WI38 (cell line): ENCODE results near the gene PAFAH2.

Source experiments
- H3K4me3 ChIP-seq: 2 replicates; pipeline ENCODE4 v1.5.1; 2011; ENCODE audit warnings: low read depth, mild to moderate bottlenecking, control low read depth, low read length
- TF ChIP-seq, protein P1 (sequence below): IDR thresholded peaks from 2 replicates; pipeline ENCODE4 v1.5.1; 2012; ENCODE audit warnings: low read depth, mild to moderate bottlenecking, control low read depth, low read length

The PAFAH2 gene

DNA sequence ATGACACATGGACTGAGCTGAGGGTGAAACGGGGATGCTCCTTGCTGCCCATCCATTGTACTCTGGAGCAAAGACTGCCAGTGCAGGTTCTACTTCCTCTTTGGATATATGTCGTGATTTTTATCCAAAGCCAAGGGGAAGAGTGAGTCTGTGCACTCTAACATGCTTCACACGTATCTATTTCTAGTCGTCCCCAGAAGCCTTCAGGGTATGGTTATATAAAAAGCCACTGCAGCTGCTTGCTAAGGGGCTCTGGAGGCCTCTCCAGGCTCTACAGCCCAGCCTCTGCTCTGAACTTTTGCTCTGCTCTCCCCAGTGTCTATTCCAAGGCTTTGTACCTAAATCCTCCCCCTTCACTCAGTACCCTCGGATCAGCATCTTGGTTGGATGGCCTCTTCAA, 20.1 kb downstream of the PAFAH2 start:
- TF ChIP-seq, protein P1, sequence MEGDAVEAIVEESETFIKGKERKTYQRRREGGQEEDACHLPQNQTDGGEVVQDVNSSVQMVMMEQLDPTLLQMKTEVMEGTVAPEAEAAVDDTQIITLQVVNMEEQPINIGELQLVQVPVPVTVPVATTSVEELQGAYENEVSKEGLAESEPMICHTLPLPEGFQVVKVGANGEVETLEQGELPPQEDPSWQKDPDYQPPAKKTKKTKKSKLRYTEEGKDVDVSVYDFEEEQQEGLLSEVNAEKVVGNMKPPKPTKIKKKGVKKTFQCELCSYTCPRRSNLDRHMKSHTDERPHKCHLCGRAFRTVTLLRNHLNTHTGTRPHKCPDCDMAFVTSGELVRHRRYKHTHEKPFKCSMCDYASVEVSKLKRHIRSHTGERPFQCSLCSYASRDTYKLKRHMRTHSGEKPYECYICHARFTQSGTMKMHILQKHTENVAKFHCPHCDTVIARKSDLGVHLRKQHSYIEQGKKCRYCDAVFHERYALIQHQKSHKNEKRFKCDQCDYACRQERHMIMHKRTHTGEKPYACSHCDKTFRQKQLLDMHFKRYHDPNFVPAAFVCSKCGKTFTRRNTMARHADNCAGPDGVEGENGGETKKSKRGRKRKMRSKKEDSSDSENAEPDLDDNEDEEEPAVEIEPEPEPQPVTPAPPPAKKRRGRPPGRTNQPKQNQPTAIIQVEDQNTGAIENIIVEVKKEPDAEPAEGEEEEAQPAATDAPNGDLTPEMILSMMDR, result no peak

DNA sequence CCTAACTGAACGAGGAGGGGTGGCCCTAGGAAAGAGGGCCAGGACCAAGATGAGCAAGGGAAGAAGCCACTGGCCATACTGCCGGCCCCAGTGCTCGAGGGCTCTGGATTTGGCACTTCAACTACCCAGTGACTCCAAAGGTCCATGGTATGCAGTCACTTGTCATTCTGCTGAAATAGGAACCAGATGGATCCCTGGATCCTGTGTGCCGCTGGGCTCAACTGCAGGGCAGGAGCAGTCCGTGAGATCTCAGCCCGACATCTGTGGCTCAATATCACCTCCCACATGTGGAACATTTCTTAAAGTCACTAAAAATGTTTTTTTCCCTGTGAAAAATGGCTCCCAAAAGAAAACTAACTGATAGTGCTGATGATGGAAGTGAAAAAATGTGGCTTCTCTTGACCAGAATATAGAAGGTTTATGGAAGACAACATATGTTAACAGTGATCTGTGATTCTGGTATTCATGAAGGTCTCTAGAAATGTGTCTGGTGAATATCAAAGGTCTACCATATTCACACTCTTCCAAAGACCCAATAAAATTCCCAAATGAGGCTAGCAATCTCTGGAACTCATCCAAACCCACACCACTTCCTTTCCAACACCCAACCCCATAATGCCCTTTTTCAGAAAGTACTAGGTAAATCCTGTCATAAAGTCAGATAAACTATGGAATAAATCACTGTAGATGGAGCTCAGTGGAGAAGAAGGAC, 24.1 kb downstream of the PAFAH2 start:
- TF ChIP-seq, protein P1, result no peak
- H3K4me3 ChIP-seq, result no peak overlapping the region

More for the DNA sequence above, 20.1 kb downstream of the PAFAH2 start:
- H3K4me3 ChIP-seq, result no peak overlapping the region

DNA sequence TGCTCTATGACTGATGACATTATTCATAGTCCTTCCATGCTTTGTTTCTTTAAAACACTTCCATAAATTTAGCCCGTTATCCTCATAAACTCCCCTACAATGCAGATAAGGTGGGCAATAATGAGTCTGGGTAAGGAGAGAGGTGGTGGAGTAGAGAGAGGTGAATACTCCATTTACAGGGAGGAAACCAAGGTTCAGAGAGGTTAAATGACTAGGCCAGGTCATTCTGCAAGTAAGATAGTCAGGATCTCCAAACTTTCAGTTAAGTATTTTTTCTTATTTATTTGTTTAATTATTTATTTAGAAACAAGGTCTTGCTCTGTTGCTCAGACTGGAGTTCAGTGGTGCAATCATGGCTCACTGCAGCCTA, 26.1 kb downstream of the PAFAH2 start:
- TF ChIP-seq, protein P1, result no peak
- H3K4me3 ChIP-seq, result no peak overlapping the region

DNA sequence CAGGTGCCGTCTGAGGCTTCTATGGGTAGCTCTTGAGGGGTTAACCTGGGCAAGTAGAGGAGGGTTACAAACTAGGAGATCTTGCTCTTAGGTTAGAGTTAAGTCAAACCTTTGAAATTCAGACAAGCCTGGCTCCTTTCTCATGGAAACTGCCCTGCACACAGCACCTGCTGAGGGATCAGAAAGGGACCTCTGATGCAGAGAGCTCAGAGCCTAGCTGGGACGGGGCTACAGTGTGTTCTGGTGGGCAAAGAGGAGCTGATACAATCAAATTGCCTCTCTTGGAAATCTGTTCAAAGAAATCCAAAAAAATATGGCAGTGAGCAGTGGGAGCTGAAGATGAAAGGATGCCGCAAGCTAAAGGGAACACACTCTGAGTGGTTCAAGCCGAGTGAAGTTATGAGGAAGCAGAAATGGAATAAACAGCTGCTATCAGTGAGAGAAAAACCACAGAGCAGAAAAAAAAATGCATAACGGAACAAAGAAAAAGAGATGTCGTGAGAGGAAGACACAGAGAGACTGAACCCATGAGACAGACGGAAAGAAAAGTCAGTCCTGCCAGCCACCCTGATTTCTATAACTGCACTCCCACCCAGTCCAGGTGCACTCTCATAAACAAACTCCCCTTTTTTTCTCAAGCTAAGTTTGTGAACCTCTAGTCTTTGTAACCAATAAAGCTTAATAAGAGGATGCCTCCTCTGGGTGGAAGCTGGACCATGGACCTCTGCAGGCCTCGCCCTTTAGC, 26.6 kb downstream of the PAFAH2 start:
- H3K4me3 ChIP-seq, result no peak overlapping the region
- TF ChIP-seq, protein P1, result no peak

DNA sequence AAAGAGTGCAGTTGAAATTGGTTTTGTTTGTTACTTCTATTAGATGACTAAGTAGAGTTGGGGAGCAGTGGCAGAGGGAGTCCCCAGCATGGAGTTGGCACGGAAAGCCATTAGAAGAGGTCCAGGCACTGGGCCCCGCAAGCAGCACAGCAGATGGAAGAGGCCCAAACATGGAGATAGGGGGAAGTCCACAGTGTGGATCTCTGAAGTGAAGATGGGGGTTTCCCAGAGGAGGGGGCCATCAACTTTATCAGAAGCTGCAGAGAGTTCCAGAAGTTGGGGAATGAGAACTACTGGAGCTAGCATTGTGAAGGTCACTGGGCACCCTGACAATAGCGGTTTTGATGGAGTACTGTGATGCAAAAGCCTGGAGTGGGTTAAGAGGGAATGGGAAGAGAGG, 30.6 kb downstream of the PAFAH2 start:
- H3K4me3 ChIP-seq, result no peak overlapping the region
- TF ChIP-seq, protein P1, result no peak

DNA sequence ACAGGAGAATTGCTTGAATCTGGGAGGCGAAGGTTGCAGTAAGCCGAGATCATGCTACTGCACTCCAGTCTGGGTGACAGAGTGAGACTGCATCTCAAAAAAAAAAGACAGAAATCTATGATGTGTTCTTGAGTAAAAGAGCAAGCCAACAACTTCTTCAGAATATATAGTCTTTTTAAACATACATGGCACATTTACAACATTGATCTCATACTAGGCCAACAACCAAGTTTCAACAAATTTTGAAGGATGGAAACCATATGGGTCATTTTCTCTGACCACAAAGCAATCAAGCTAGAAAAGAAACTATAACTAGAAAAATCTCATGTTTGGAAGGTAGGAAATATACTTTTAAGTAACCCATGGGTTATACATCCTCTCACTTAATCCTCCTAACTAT, 38.3 kb downstream of the PAFAH2 start:
- no peak overlapping the region for H3K4me3 ChIP-seq
- TF ChIP-seq, protein P1, result no peak

DNA sequence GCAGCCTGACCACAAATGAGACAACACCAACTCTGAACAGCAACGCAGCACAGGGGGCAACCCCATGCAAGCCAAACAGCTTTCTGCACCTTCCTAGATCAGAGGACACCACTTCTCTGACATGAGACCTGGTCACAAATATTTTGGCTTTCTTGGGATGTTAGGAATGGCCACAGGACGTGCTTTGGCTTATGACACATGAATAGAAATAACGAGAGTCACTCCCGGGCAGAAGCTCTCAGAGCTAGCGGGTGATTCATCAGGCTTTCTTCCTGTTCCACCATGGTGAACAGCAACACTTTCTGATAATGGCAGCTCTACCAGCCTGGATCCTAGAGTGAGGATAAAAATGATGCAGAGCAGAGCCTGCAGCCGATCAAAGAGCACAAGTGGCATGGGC, 39.4 kb downstream of the PAFAH2 start:
- no peak overlapping the region for H3K4me3 ChIP-seq
- TF ChIP-seq, protein P1, result no peak
